ENCODE measurements around the gene PTBP3.

DNA sequence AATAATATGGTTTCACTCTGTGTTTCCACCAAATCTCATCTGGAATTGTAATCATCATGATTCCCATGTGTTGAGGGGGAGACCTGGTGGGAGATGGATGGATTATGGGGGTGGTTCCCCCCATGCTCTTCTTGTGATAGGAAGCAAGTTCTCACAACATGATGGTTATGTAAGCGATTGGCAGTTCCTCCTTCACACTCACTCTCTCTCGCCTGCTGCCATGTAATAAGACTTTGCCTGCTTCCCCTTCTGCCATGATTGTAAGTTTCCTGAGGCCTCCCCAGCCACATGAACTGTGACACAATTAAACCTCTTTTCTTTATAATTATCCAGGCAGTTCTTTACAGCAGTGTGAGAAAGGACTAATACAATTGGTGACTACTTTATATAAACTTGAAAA, 48.4 kb downstream of the PTBP3 start:
- TF ChIP-seq, protein P1, sequence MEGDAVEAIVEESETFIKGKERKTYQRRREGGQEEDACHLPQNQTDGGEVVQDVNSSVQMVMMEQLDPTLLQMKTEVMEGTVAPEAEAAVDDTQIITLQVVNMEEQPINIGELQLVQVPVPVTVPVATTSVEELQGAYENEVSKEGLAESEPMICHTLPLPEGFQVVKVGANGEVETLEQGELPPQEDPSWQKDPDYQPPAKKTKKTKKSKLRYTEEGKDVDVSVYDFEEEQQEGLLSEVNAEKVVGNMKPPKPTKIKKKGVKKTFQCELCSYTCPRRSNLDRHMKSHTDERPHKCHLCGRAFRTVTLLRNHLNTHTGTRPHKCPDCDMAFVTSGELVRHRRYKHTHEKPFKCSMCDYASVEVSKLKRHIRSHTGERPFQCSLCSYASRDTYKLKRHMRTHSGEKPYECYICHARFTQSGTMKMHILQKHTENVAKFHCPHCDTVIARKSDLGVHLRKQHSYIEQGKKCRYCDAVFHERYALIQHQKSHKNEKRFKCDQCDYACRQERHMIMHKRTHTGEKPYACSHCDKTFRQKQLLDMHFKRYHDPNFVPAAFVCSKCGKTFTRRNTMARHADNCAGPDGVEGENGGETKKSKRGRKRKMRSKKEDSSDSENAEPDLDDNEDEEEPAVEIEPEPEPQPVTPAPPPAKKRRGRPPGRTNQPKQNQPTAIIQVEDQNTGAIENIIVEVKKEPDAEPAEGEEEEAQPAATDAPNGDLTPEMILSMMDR (IDR thresholded peaks at IDR 0.05; ENCODE audit: insufficient read depth, low read depth, low read length) = no peak
- TF ChIP-seq EZH2 (IDR thresholded peaks at IDR 0.05; ENCODE audit: insufficient read depth, low read length) = no peak

Data from astrocyte (in vitro differentiated cells and primary cell).